Hematopoietic multipotent progenitor cell treated with erythropoietin and hydrocortisone succinate and interleukin-3 and kit ligand, for 8 days (in vitro differentiated cells): ENCODE results near the gene MROH2B.
"Not testable (repeated sequence)": the region's sequence is repeated elsewhere in the genome, so short reads cannot be mapped to it uniquely, and the experiment has no call there.

Experiments
- DNase-seq: peaks from one replicate; pipeline ENCODE4 v3.0.0-alpha.2; 2015

The MROH2B gene

GRCh38 chr5:41071242-41071641 lies at the start of gene MROH2B:
Gene MROH2B, minus strand, starts transcription at chr5:41071342. Its CDS starts 490 bp downstream, at chr5:41070852.
- no peak for DNase-seq

DNA sequence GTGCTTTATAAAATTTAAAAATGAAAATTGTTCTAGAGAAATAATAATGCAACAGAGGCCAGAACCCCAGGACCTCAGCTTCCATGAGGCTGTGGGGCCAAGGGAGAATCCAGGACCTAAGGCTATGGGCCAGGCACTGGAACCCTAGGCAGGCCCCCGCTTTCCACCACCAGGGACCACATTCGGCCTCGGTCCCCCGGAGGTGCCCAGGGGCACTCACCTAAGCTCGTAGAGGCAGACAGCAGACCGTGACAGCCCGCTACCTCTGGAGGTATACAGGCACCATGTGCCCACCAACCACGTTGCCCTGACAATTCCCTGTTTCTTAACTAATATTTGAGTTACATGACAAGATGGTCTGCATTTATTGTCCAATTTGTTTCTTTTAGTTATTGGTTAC lies 49.5 kb upstream of the MROH2B start:
- DNase-seq, result no peak

- DNase-seq, result no peak
Measured at GRCh38 chr5:41118177-41118576, 47.0 kb upstream of the MROH2B start.

DNA sequence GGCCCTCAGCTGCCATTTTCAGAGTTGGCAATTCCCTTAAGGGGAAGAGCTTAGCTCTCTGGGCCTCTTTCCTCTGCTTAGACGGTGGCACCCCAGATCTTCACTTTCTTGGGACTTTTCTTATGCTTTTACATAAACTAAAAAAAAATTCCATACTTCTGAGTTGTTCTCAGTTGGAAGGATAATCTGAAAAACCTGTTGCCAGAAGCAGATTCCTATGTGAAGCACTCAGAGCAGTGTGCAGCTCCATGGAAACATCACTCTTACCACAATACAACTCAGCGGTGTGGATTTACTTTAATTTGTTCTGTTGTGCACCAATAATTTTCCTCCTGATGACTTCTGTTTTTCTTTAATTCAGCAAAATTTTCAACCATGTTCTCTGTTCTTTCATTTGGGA lies 44.1 kb upstream of the MROH2B start:
- DNase-seq, result no peak

- no peak for DNase-seq
Measured at GRCh38 chr5:41112486-41113455, 41.6 kb upstream of the MROH2B start.

- no peak for DNase-seq
Measured at GRCh38 chr5:41109186-41109585, 38.0 kb upstream of the MROH2B start.

- no peak for DNase-seq
Measured at GRCh38 chr5:41102341-41102740, 31.2 kb upstream of the MROH2B start.

- no peak for DNase-seq
Measured at GRCh38 chr5:41097642-41098041, 26.5 kb upstream of the MROH2B start.

- DNase-seq, result no peak
Measured at GRCh38 chr5:41095324-41096101, 24.4 kb upstream of the MROH2B start.

GRCh38 chr5:41094871-41095270 lies 23.7 kb upstream of the MROH2B start:
- DNase-seq, result no peak

- DNase-seq, result no peak
Measured at GRCh38 chr5:41093803-41094202, 22.7 kb upstream of the MROH2B start.

GRCh38 chr5:41087461-41087860 lies 16.3 kb upstream of the MROH2B start:
- no peak for DNase-seq

DNA sequence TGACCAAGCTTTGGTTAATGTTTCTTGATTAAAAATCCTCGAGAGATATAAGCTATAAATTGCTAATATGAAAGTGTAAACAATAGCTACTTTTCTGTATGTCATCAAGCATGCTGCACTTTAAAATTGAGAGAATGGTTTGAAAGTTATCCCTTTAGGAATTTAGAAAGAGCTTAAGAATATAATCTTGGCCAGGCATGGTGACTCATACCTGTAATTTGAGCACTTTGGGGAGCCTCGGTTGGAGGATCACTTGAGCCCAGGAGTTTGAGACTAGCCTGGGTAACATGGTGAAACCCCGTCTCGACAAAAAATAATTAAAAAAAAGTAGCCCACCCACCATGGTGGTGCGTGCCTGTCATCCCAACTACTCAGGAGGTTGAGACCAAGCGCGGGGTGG lies 12.2 kb upstream of the MROH2B start:
- no peak for DNase-seq

GRCh38 chr5:41071975-41072374 lies 833 bp upstream of the MROH2B start:
- no peak for DNase-seq

DNA sequence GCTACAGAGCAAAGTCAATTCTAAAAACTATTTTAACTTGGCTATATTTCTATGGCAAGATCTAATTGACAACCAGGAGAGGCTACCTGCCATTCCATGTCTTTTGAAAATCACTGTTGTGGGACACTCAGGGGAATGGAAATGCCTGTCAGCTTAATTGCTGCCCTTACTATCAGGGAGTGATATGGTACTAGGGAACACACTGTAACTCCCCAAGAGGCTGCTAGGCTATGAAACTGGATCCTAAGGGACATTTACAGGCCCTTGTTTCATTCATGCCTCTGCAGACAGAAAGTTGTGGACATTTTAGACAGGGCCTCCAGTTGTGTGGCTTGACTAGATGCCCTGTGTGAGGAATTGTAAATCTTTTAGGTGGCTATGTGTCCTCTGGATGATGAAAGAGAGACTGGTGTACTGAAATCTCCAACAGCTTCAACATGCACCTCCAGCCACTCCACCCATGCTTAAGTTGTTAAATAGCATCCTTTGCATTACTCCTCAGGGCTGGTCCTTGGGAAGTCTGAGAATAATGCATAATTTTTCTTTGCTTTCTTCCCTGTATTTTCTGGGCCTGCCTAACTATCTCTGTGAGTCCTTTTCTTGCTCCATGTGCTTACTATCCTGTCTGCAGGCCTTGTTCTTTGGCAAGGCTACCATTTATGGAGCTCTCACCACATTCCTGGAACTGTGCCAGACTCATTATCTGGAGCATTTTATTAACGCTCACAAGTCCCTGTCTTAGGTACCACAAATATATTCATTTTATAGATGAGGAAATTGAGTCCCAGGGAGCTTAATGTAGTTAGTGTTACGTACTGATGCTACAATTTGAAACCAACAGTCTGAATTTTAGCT lies 3.2 kb downstream of the MROH2B start:
- peak; percentile 6 for DNase-seq

GRCh38 chr5:41065691-41066335 lies 5.3 kb downstream of the MROH2B start:
- DNase-seq, result no peak

GRCh38 chr5:41057940-41058339 lies 13.2 kb downstream of the MROH2B start:
- DNase-seq, result no peak

GRCh38 chr5:41057231-41057630 lies 13.9 kb downstream of the MROH2B start:
- DNase-seq, result no peak

DNA sequence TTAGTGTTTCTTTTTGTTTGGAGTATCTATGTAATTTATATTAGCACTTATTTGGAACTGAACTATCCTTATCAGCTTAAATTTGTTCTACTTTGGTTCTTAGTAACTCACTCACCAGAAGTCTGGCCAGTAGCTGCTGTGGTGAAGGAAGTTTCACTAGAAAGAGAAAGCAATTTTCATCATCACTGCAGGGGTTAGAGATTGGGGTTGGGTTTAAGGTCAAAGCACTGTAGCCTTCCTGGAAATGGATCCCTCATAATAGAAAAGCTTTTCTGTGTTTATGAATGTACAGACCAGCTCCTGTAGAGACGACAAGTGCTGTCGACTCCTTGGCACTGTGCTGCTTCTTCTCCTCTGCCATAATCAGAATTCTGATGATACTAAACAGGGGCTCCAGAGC lies 22.2 kb downstream of the MROH2B start:
- DNase-seq, result no peak

DNA sequence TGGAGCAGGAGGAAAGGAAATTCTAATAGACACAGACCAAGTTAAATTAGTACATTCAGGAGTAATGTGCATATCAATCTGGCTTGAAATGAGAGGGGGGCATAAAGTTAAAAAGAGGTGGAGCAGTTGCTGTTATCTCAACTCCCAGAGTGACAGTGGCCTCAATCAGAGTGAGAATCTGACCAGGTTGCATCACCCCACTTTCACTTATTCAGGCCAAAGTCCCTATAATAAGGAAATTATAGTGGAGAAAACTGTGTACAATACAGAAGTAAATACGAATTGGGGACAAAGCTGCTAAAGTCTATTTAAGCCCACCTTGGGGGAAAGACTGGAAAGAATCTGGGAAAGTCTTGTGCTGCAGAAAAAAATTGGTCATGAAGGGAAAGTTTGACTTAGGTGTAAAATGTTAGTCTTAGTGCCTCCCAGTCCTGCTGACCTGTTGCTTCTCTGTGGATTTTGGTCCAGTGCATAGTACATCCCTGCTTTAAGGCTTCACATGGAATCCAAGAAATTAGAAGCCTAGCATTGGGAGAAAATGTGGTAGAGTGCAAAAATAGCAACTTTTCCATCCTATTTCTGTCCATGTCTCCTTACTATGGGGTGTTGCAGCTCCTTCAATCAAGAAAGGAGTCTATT lies 27.9 kb downstream of the MROH2B start:
- no peak for DNase-seq

DNA sequence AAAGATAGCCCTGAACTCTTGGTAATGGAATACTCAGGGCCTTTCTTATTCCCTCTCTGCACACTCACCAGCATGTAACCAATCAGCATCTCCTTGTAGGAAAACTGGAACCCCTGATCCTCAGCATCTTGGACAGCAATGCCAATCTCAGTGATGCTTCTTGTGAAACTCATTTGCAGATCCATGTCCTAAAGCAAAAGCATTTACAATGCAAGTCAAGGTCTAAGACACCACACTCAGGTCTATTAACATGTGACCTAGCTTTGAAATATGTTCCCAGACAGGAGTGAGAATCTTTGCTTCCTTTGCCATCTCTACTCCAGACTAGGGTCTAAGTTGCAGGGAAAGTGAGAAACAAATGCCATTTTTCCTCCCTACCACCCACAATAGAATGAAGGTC lies 38.2 kb downstream of the MROH2B start:
- no peak for DNase-seq

DNA sequence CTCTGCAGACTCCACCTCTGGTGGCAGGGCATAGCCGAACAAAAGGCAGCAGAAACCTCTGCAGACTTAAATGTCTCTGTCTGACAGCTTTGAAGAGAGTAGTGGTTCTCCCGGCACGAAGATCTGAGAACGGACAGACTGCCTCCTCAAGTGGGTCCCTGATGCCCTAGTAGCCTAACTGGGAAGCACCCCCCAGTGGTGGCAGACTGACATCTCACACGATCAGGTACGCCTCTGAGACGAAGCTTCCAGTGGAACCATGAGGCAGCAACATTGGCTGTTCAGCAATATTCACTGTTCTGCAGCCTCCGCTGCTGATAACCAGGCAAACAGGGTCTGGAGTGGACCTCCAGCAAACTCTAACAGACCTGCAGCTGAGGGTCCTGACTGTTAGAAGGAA lies 48.5 kb downstream of the MROH2B start:
- DNase-seq, result not testable (repeated sequence)
